Activated CD4-positive, alpha-beta T cell treated with anti-CD3 and anti-CD28 coated beads for 24 hours (primary cell): ENCODE results near the gene ELP5.
A peak's percentile ranks its signal among the peaks of the same experiment; 100 is the strongest.

Source experiments
- DNase-seq, 2 donors: peaks; one replicate each; pipeline ENCODE4 v3.0.0-alpha.2; 2020; ENCODE audit warnings: low read depth in 2 of 2

The ELP5 gene, protein sequence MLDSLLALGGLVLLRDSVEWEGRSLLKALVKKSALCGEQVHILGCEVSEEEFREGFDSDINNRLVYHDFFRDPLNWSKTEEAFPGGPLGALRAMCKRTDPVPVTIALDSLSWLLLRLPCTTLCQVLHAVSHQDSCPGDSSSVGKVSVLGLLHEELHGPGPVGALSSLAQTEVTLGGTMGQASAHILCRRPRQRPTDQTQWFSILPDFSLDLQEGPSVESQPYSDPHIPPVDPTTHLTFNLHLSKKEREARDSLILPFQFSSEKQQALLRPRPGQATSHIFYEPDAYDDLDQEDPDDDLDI

GRCh38 chr17:7252176-7253043 lies at the start of gene ELP5:
ELP5 (plus strand) TSS chr17:7252215; CDS start chr17:7252551, 336 bp downstream.
- DNase-seq = peak; percentile 69 to 88

DNA sequence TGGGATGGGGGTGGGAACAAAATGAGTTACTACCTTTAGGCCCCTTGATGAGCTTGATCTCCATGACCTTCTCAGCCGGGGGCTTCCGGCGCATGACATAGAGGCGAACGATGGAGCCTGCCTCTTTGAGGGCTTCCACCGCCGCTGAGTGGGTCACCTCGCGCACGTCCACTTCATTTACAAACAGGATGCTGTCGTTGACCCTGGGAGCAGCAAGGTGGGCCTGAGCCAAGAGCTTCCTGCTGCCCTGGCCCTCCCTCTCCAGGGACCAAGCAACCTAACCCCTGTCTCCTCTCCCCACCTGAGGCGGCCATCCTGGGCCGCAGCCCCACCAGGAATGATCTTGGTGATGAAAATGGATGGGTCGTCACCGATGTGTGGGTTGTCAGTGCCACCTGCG lies 48.6 kb upstream of the ELP5 start:
- no peak for DNase-seq

- no peak for DNase-seq
Measured at GRCh38 chr17:7204336-7204735, 47.7 kb upstream of the ELP5 start.

- peak; percentile 78 to 92 for DNase-seq
Measured at GRCh38 chr17:7204828-7205461, 47.1 kb upstream of the ELP5 start.

- no peak for DNase-seq
Measured at GRCh38 chr17:7205561-7205960, 46.5 kb upstream of the ELP5 start.

DNA sequence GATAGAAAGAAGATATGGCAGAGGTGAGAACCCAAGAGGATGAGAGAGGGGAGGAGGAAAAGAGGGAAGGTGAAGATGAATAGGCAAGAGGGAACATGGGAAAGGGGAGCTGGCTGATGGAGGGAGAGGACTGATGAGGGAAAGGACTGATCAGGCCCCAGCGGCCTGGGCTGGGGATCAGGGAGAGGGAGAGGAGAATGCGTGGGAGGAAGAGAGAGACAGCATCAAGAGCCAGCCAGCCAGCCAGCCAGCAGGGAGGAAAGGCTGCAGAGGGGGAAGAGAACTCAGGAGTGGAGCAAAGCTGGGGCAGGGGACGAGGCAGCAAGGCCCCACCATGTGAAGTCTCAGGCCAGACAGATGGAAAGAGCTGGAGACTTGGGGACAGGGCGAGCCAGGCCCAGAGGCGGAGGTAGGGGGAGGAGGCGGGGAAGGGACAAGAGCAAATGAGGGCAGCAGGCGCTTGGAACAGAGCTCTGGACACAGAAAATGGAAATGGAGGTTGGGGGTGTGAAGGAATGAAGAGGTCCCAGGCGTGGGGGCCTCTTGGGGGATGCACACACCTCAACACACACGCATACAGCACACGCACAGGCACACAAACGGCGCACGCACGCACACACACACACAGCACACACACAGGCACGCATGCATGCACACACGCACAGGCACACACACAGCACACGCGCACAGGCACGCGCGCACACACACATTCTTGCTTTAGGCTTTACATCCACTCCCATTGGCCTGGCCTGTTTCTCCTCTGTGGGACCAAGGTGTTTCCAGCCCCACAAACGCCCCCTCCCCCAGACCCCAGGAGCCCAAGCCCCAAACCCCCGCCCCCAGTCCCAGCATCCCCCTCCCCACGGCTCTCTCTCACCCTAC lies 44.7 kb upstream of the ELP5 start:
- DNase-seq = no peak

GRCh38 chr17:7208027-7208571 lies 43.9 kb upstream of the ELP5 start:
- DNase-seq = no peak

- no peak for DNase-seq
Measured at GRCh38 chr17:7208754-7209460, 43.1 kb upstream of the ELP5 start.

- no peak for DNase-seq
Measured at GRCh38 chr17:7211491-7212273, 40.3 kb upstream of the ELP5 start.

- DNase-seq = no peak
Measured at GRCh38 chr17:7213895-7214299, 38.1 kb upstream of the ELP5 start.

DNA sequence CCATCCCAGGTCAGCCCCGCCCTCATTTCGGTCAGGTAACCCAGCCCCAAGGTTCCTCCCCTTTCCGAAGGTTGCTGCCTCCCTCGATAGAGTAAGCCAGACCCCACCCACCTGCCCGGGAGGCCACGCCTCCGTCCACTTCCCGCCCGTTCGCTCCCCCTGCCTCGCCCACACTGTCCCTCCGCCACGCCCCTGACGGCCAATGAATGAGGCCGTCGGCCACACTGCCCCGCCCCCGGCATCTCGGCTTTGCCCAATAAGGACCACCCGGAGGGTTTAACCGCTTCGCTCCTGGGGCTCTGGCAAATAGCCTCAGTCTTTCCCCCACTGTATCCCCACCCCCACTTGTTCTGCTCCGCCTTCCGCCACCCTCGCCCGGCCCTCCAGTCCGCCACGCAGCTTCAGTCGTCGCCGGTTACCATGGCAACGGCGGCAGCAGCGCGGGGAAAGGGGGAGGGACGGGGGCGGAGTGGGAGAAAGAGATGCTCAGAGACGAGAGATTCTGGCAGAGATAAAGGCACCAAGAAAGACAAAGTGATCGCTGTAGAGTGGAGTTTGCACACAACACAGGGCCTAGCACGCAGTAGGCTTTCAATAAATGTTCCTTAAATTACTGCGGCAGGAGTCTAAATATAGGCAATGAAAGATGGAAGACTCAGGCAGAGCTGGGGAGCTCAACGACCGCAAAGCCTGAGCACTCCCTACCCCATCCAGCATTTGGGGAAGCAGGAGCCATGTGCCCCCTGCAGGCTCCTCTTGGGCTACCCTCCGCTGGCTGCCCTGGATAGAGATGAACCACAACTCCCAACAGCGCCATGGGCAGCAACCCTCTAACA lies 37.5 kb upstream of the ELP5 start:
- DNase-seq = peak; percentile 99 to 100

DNA sequence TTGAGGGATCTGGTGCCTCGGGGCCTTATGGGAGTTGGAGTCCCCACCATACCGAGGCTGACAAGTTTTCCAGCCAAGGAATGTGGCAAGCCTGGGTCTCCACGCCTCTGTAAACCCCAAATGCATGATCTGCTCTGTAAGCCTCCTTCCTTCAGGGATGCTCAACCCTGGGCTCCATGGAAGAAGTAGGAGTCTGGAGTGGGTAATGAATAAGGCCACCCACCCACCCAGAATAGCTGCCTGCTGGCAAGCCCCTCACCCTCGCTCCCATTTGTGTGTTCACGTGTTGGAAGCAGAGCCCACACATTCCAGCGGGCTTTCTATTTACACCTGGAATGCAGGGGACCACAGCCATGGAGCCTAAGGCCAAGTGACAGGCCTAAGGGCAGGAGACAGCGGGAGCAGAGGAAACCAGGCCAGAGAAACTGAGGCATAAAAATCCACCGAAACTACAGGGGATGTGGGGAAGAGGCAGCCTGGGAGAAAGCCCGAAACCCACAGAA lies 36.8 kb upstream of the ELP5 start:
- DNase-seq = no peak

DNA sequence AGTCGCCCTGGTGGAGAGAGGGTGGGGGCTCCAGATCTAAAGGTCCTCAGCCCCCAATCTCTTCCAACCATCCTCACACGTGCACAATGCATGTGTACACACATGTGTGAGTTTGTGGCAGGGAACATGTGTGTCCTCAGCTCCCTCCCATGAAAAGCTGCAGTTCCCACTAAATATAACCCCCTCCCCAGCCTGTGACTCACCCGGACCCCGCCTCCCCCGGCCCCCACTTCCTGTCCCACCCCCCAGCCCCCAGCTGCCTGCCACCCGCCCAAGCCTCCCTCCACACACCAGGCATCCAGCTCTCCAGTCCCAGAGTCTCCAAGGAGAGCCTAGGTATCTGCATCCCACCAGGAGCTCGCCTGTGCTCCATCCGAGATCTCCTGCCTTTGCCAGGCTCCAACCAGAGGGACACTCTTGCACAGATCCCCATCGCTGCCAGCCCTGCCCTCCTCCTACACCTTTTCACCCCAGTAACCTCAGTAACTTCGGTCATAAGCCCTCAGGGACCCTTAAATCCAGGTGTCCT lies 36.3 kb upstream of the ELP5 start:
- no peak for DNase-seq

- no peak for DNase-seq
Measured at GRCh38 chr17:7216242-7217112, 35.5 kb upstream of the ELP5 start.

GRCh38 chr17:7217113-7217987 lies 34.7 kb upstream of the ELP5 start:
- no peak for DNase-seq

DNA sequence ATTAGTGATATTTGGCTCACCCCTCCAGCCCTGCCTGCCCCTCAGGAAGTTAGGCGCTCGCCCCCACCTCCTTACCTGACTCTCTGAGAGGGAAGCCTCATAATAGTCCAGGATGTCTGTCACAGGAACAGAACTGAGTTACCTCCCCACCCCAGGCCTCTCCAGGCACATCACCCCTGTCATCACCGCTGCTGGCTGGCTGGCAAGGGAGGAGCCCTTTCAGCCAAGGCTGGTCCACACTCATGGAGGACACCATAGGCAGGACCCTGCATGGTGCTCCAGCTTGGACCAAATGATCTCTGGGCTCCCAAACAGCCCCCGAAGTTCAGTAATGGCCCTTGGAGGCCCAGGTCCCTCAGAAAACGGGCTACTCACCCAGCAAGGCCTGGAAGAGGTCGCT lies 33.8 kb upstream of the ELP5 start:
- DNase-seq = no peak
